BJ (cell line): Measurements from ENCODE around the gene RSAD2. TPM values are rescaled to one million over a fixed set of nuclear protein-coding genes. Genes with fewer than 3 reads are reported as not detected.

Experiments
- CTCF ChIA-PET: fragments of 350-600 bp; formaldehyde crosslinking; extraction: SDS; loops from one replicate; lab custom pipeline; 2021; ENCODE audit warnings: antibody characterized with exemption, inconsistent platforms; lab: Yijun Ruan, JAX
- POLR2A ChIA-PET: fragments of 300-600 bp; sonication (Branson Sonifier 250); formaldehyde crosslinking; extraction: SDS; loops from one replicate; lab custom pipeline; 2021; ENCODE audit warnings: antibody characterized with exemption; lab: Charles Lee
- DNase-seq: peaks from one replicate; pipeline ENCODE4 v3.0.0-alpha.2; 2011; ENCODE audit warnings: low read depth
- H3K27me3 ChIP-seq: 2 replicates; pipeline ENCODE4 v1.6.0; 2011; ENCODE audit warnings: low read length; ENCODE audit not compliant: control insufficient read depth, insufficient read depth
- H3K36me3 ChIP-seq: 2 replicates; pipeline ENCODE4 v1.5.1; 2011; ENCODE audit warnings: low read length; ENCODE audit not compliant: control insufficient read depth, insufficient read depth
- H3K4me3 ChIP-seq: 2 replicates; pipeline ENCODE4 v1.5.1; 2011; ENCODE audit warnings: low read depth, mild to moderate bottlenecking, control low read depth, low read length
- polyA plus RNA-seq: library from polyadenylated mRNA; depleted of rRNA; stranded (reverse); fragments of >200 nt; gene quantifications from 2 replicates; pipeline ENCODE4 v1.2.3, GENCODE V29; 2011
- TF ChIP-seq, protein P1 (sequence below): IDR thresholded peaks from 2 replicates; pipeline ENCODE4 v1.5.1; 2011; ENCODE audit warnings: low read depth, mild to moderate bottlenecking, control low read depth, inconsistent platforms, low read length, moderate library complexity; ENCODE audit not compliant: insufficient read depth

The RSAD2 gene
- polyA plus RNA-seq, 1 experiment: 0.05 TPM

DNA sequence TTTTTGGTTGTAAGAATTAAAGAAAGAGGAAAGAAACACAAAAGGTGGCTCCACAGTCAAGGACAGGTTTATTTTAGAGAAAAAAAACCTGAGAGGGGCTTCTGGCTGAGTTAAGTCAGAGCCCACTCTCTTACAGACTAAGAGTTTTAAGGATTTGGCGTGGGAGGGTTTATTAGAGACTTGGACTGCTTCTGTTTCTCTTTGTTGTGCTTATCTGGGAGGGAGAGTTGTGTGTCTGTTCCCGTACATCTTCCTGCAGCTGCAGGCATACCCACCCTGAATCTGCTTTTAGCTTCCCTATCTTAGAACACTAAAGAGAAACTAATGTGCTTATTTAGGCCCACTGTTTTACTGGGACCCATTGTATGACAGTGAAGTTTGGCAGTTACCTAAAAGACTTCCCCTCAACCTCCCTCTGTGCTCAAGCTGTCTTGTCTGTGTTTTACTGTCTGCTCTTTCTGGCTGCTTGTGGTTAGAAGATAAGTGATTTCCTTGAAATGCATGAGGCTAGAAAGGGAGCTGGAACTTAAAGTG lies 2.7 kb downstream of the RSAD2 start:
- ChIA-PET POLR2A (no interaction called here), CTCF (no interaction called here)
- Histone ChIP-seq H3K36me3 (no peaks in the 10 kb centered on the region), H3K4me3 (no peak overlapping the region), H3K27me3 (peaks cover 1% of the 10 kb centered on the region; the same call in 1 of the 2 replicates)
- TF ChIP-seq, protein P1, sequence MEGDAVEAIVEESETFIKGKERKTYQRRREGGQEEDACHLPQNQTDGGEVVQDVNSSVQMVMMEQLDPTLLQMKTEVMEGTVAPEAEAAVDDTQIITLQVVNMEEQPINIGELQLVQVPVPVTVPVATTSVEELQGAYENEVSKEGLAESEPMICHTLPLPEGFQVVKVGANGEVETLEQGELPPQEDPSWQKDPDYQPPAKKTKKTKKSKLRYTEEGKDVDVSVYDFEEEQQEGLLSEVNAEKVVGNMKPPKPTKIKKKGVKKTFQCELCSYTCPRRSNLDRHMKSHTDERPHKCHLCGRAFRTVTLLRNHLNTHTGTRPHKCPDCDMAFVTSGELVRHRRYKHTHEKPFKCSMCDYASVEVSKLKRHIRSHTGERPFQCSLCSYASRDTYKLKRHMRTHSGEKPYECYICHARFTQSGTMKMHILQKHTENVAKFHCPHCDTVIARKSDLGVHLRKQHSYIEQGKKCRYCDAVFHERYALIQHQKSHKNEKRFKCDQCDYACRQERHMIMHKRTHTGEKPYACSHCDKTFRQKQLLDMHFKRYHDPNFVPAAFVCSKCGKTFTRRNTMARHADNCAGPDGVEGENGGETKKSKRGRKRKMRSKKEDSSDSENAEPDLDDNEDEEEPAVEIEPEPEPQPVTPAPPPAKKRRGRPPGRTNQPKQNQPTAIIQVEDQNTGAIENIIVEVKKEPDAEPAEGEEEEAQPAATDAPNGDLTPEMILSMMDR: no peak
- DNase-seq: no peak

DNA sequence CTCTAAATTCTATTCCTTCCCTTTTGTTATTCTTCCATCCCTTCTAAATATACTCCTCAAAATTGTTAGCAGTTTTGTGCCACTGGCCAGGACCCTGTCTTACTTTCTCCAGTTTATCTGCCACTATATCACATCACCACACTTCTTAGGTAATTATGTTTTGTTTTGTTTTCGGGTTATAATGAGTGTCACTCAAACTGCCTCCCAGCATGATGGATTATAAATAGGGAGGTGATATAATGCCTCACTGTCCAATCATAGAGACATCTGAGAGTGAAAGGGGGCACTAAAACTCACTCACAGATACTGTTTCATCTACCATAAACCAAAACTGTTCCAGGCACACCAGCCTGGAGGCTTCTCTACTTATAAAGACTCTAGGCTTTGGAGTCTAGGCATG lies 3.5 kb downstream of the RSAD2 start:
- Histone ChIP-seq H3K36me3 (no peaks in the 10 kb centered on the region), H3K27me3 (peaks cover 1% of the 10 kb centered on the region; the same call in 1 of the 2 replicates), H3K4me3 (no peak overlapping the region)
- no peak for DNase-seq
- ChIA-PET POLR2A (no interaction called here), CTCF (no interaction called here)
- TF ChIP-seq, protein P1: no peak

DNA sequence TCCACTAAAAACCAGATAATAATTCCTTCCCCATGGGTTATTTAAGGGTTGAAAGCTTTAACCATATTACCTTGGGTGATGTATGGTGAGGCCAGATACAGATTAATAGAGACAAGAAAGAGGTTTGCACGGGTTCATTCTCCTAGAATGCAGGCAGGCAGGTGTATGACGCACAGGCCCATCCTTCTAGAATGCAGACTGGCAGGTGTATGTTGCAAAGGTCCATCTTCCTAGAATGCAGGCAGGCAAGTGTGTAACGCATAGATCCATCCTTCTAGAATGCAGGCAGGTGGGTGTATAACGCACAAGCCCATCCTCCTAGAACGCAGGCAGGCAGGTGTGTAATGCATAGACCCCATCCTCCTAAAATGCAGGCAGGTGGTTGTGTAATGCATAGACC lies 3.9 kb downstream of the RSAD2 start:
- Histone ChIP-seq H3K36me3 (no peaks in the 10 kb centered on the region), H3K27me3 (peaks cover 1% of the 10 kb centered on the region; the same call in 1 of the 2 replicates), H3K4me3 (no peak overlapping the region)
- no peak for DNase-seq
- ChIA-PET CTCF (no interaction called here), POLR2A (no interaction called here)
- TF ChIP-seq, protein P1: no peak

DNA sequence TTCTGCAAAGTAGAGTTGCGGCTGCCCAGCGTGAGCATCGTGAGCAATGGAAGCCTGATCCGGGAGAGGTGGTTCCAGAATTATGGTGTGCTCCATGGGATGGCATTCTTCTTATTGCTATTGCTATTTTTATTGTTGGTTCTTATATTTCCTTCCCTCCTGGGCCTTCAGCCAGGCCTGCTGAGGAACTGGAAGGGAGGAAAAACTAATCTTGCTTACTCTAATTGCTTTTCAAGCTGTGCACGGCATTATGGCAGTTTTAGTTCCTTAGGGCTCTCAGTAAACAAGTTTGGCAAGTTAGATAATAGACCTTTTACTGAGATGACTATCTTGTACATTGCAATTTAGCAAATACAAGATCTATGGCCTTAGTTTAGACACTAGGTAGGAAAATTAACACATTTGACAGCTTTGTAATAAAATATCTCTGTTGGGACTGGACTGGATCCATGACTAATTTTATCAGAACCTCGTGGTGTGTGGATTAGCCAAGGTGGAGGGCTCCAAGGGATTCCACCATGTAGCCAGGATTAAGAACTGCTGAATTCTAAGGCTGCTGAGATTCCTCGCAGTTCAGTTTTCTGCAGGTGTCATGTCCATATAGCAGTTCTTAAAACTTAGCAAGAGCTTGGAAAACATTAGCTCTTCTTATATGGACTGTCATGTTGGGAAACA lies 6.0 kb downstream of the RSAD2 start:
- Histone ChIP-seq H3K36me3 (no peaks in the 10 kb centered on the region), H3K4me3 (no peak overlapping the region), H3K27me3 (no peaks in the 10 kb centered on the region)
- ChIA-PET CTCF (no interaction called here), POLR2A (no interaction called here)
- no peak for DNase-seq
- TF ChIP-seq, protein P1: no peak

DNA sequence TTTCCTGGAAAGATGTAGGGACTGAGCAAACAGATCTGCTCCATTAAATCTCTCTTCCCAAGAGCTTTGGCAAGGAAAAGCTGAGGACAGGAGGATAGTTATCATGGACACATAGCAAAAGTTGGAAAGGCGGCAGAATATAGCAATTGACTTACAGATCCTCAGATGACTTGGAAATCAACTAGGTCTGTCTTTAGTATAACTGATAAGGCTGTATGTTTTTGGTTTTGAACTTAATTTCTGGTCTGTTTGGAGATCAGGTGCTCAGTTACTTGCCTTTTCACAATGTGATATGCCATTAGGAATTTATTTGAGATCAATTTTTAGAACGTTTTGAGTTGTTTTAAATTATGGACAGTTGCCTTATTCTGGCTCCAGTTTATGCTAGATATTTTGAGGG lies 8.0 kb downstream of the RSAD2 start:
- Histone ChIP-seq H3K4me3 (no peak overlapping the region), H3K27me3 (no peaks in the 10 kb centered on the region), H3K36me3 (no peaks in the 10 kb centered on the region)
- ChIA-PET POLR2A (no interaction called here), CTCF (interaction anchor here (1.6 kb wide), 1 partner anchor 11 kb away, joined by 3 read pairs; no protein-coding TSS in a partner anchor)
- TF ChIP-seq, protein P1: no peak
- DNase-seq: no peak
